OCI-LY7 (cell line): ENCODE results near the gene C19orf25. TPM values are rescaled to one million over a fixed set of nuclear protein-coding genes. Genes with fewer than 3 reads are reported as not detected.

Experiments
- BruUV-seq: library from RNA; stranded (reverse); fragments of 400-500 nt; replicated peaks from 2 replicates; lab custom pipeline; 2021; lab: Mats Ljungman, UMichigan
- CTCF ChIA-PET: fragments of 300-600 bp; sonication (Branson Sonifier 250); formaldehyde crosslinking; loops from one replicate; lab custom pipeline; 2022; ENCODE audit warnings: antibody characterized with exemption; ENCODE audit not compliant: unreplicated experiment; lab: Charles Lee
- POLR2A ChIA-PET: fragments of 300-600 bp; sonication (Branson Sonifier 250); formaldehyde crosslinking; loops from one replicate; lab custom pipeline; 2022; ENCODE audit warnings: antibody characterized with exemption; lab: Charles Lee
- DNase-seq: peaks from one replicate; pipeline ENCODE4 v3.0.0-alpha.2; 2015; ENCODE audit warnings: low spot score
- H2AFZ ChIP-seq: fragments of 200-600 bp; sonication (generic), shearing (Covaris generic); 2 replicates; pipeline ENCODE4 v1.6.1; 2014; ENCODE audit warnings: mild to moderate bottlenecking, antibody characterized with exemption, low read length, moderate library complexity
- H3K27ac ChIP-seq: fragments of 200-600 bp; sonication (generic); 2 replicates; pipeline ENCODE4 v1.5.1; 2014; ENCODE audit warnings: mixed run types, low read depth, mild to moderate bottlenecking, moderate library complexity, low read length, inconsistent platforms; ENCODE audit not compliant: poor library complexity, severe bottlenecking
- H3K36me3 ChIP-seq: fragments of 200-600 bp; sonication (generic); 2 replicates; pipeline ENCODE4 v1.6.1; 2014; ENCODE audit warnings: mild to moderate bottlenecking, antibody characterized with exemption, low read length, moderate library complexity, mixed read lengths; ENCODE audit not compliant: insufficient read depth
- H3K4me1 ChIP-seq: fragments of 200-600 bp; sonication (generic); 2 replicates; pipeline ENCODE4 v1.5.1; 2014; ENCODE audit warnings: mild to moderate bottlenecking, low read length; ENCODE audit not compliant: insufficient read depth, poor library complexity, severe bottlenecking
- H3K4me2 ChIP-seq: fragments of 200-600 bp; sonication (generic); 2 replicates; pipeline ENCODE4 v1.6.1; 2014; ENCODE audit warnings: mild to moderate bottlenecking, low read length
- H3K4me3 ChIP-seq: fragments of 200-600 bp; sonication (generic); 2 replicates; pipeline ENCODE4 v1.5.1; 2014; ENCODE audit warnings: mild to moderate bottlenecking, low read depth, low read length; ENCODE audit not compliant: poor library complexity, severe bottlenecking
- H3K79me2 ChIP-seq: fragments of 200-600 bp; sonication (generic); 2 replicates; pipeline ENCODE4 v1.6.1; 2016; ENCODE audit warnings: low read depth, mild to moderate bottlenecking, low read length, moderate library complexity, mixed read lengths; ENCODE audit not compliant: insufficient read depth
- H3K9me2 ChIP-seq: fragments of 200-600 bp; sonication (generic); 2 replicates; pipeline ENCODE4 v1.6.1; 2016; ENCODE audit warnings: mild to moderate bottlenecking, low read length, mixed read lengths; ENCODE audit not compliant: insufficient read depth
- H3K9me3 ChIP-seq: fragments of 200-600 bp; sonication (generic); 2 replicates; pipeline ENCODE4 v1.6.1; 2014; ENCODE audit warnings: mild to moderate bottlenecking, mixed run types, low read length, mixed read lengths
- H4K20me1 ChIP-seq: fragments of 200-600 bp; sonication (generic); 2 replicates; pipeline ENCODE4 v1.6.1; 2014; ENCODE audit warnings: mild to moderate bottlenecking, antibody characterized with exemption, low read length, moderate library complexity, mixed read lengths; ENCODE audit not compliant: insufficient read depth
- EZH2phosphoT487 ChIP-seq: fragments of 200-600 bp; sonication (generic); IDR thresholded peaks from 2 replicates; pipeline ENCODE4 v1.6.1; 2018; ENCODE audit warnings: low read depth, borderline replicate concordance, mild to moderate bottlenecking, mixed run types, antibody characterized with exemption, low read length, moderate library complexity, mixed read lengths
- intact Hi-C: fragments of 100-400 bp; cut with micrococcal nuclease; formaldehyde crosslinking; loops from one replicate; pipeline ENCODE4 v1.10.0; 2022; ENCODE audit not compliant: unreplicated experiment
- total RNA-seq, 2 experiments: library from RNA; depleted of rRNA in 1 of 2; stranded (reverse); fragments of >200 nt in 1 of 2; shearing (Covaris generic) in 1 of 2; gene quantifications; 2 replicates each; pipeline ENCODE4 v1.2.3, GENCODE V29; 2014 to 2022
- TF ChIP-seq, protein P1 (sequence below): fragments of 200-600 bp; sonication (generic); conservative IDR thresholded peaks from 2 replicates; pipeline ENCODE4 v1.5.1; 2014; ENCODE audit warnings: mild to moderate bottlenecking, antibody characterized with exemption, low read length, moderate library complexity, mixed read lengths

C19orf25 gene
- total RNA-seq, 2 experiments from 2014 or later = 45.6 to 58.6 TPM

DNA sequence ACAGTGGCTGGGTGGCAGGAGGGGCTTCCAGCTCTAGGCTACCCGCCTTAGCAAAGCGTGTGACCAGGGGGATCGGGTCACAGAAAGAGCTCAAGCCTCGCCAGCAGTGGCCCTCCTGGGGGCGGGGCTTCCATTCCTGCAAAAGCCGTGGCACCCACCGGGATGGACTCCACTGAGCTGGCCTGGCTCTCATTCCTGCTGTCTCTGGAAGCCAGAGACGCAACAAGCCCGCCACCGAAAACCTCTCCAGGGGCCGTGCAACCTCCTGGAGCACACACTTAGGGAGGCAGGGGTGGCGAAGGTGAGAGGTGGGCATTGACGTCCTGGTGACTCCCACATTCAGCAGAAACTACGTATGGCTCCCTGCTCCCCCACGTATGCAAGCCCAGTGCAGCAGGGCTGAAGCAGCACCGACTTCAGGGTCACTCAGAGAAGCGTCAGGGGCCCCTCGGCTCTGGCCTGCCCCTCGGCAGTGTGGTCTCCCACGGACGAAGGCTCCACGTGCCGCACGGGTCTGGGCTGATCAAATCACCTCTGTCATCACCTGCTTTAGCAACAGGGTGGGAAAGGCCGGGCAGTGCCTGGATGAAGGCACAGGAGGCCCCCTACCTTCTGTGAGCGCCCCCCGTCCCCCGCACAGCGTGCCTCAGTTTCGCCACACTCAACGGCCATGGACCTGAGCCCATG is 3.1 kb downstream of the C19orf25 start:
- CTCF ChIA-PET = no interaction called here
- BruUV-seq = no TSS peak
- H3K4me3 ChIP-seq = no peak overlapping the region

GRCh38 chr19:1474765-1475351 is 4.2 kb downstream of the C19orf25 start:
- Histone ChIP-seq H3K4me1 (peaks cover 29% of the 10 kb centered on the region), H3K36me3 (peaks cover 21% of the 10 kb centered on the region), H3K4me3 (no peak overlapping the region), H3K79me2 (peaks cover 17% of the 10 kb centered on the region), H4K20me1 (peaks cover 7% of the 10 kb centered on the region; the same call in 1 of the 2 replicates), H3K27ac (no peak overlapping the region), H3K9me3 (no peaks in the 10 kb centered on the region), H2AFZ (no peak overlapping the region), H3K9me2 (no peaks in the 10 kb centered on the region), H3K4me2 (no peak overlapping the region)
- CTCF ChIA-PET = no interaction called here
- no peak for DNase-seq
- no peak for TF ChIP-seq EZH2phosphoT487
- TF ChIP-seq, protein P1, sequence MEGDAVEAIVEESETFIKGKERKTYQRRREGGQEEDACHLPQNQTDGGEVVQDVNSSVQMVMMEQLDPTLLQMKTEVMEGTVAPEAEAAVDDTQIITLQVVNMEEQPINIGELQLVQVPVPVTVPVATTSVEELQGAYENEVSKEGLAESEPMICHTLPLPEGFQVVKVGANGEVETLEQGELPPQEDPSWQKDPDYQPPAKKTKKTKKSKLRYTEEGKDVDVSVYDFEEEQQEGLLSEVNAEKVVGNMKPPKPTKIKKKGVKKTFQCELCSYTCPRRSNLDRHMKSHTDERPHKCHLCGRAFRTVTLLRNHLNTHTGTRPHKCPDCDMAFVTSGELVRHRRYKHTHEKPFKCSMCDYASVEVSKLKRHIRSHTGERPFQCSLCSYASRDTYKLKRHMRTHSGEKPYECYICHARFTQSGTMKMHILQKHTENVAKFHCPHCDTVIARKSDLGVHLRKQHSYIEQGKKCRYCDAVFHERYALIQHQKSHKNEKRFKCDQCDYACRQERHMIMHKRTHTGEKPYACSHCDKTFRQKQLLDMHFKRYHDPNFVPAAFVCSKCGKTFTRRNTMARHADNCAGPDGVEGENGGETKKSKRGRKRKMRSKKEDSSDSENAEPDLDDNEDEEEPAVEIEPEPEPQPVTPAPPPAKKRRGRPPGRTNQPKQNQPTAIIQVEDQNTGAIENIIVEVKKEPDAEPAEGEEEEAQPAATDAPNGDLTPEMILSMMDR = no peak
- no TSS peak for BruUV-seq
- intact Hi-C loops = no loop called here
- POLR2A ChIA-PET = no interaction called here

More for the DNA sequence above, 3.1 kb downstream of the C19orf25 start:
- H3K9me2 ChIP-seq = no peaks in the 10 kb centered on the region
- H2AFZ ChIP-seq = no peak overlapping the region
- H3K79me2 ChIP-seq = peaks cover 17% of the 10 kb centered on the region
- peaks cover 25% of the 10 kb centered on the region for H3K4me1 ChIP-seq
- POLR2A ChIA-PET = no interaction called here
- no peak overlapping the region for H3K4me2 ChIP-seq
- no peak for DNase-seq
- intact Hi-C loops = no loop called here
- no peak for TF ChIP-seq EZH2phosphoT487
- H4K20me1 ChIP-seq = peaks cover 7% of the 10 kb centered on the region; the same call in 1 of the 2 replicates
- H3K27ac ChIP-seq = no peak overlapping the region
- no peaks in the 10 kb centered on the region for H3K9me3 ChIP-seq
- H3K36me3 ChIP-seq = peaks cover 21% of the 10 kb centered on the region

DNA sequence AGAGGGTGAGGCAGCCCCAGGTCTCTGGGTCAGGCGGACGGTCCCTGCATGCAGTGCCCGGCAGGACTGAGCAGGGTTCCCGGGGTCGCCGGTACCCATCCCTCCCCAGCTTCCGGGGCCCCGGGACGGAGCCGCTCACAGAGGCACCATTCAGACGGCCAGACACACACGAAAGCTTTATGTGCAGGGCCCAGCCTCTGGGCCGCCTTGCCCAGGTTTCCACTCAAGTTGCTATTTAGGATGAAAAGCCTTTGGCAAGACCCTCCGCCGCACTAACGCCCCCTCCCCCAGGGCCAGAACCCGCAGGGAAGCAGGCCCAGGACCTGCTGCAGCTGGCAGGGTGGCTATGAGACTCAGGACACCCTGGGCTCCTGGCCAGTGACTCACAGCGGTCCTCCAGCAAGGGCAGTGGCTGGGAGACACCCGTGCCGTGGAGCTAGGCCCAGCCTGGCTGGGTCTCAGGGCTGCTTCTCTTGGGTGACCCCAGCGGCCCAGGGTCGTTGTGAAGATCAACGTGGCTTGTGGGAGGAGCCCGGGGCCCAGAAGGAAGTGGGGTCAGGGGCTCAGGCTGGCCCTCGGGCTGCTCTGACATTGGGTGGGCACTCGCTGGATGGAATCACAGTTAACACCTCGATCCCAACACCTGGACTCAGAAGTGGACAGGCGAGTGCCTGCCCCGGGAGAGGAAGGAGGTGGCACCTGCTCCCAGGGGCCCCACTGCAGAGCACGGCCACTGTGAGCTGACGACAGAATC is 4.8 kb downstream of the C19orf25 start:
- peaks cover 7% of the 10 kb centered on the region; the same call in 1 of the 2 replicates for H4K20me1 ChIP-seq
- no TSS peak for BruUV-seq
- H3K4me2 ChIP-seq = no peak overlapping the region
- ChIA-PET POLR2A (no interaction called here), CTCF (no interaction called here)
- H3K79me2 ChIP-seq = peaks cover 17% of the 10 kb centered on the region
- H2AFZ ChIP-seq = no peak overlapping the region
- TF ChIP-seq EZH2phosphoT487 = no peak
- no peaks in the 10 kb centered on the region for H3K9me2 ChIP-seq
- peaks cover 25% of the 10 kb centered on the region for H3K4me1 ChIP-seq
- H3K9me3 ChIP-seq = no peaks in the 10 kb centered on the region
- intact Hi-C loops = no loop called here
- H3K27ac ChIP-seq = no peak overlapping the region
- H3K36me3 ChIP-seq = peaks cover 21% of the 10 kb centered on the region
- no peak overlapping the region for H3K4me3 ChIP-seq
- no peak for DNase-seq
